HG02763 (cell line): ENCODE measurements around the gene LCN15.
"Not testable (repeated sequence)": the region's sequence is repeated elsewhere in the genome, so short reads cannot be mapped to it uniquely, and the experiment has no call there.

ENCODE experiments used
- ATAC-seq: cut with Tn5 transposase; IDR thresholded peaks from one replicate; pipeline ENCODE4 v1.9.1; 2021; ENCODE audit warnings: mild to moderate bottlenecking, moderate library complexity; ENCODE audit not compliant: unreplicated experiment

Gene LCN15

GRCh38 chr9:136723362-136723976 lies 40.8 kb downstream of the LCN15 start:
- no peak for ATAC-seq

GRCh38 chr9:136722969-136723356 lies 41.4 kb downstream of the LCN15 start:
- ATAC-seq: no peak

DNA sequence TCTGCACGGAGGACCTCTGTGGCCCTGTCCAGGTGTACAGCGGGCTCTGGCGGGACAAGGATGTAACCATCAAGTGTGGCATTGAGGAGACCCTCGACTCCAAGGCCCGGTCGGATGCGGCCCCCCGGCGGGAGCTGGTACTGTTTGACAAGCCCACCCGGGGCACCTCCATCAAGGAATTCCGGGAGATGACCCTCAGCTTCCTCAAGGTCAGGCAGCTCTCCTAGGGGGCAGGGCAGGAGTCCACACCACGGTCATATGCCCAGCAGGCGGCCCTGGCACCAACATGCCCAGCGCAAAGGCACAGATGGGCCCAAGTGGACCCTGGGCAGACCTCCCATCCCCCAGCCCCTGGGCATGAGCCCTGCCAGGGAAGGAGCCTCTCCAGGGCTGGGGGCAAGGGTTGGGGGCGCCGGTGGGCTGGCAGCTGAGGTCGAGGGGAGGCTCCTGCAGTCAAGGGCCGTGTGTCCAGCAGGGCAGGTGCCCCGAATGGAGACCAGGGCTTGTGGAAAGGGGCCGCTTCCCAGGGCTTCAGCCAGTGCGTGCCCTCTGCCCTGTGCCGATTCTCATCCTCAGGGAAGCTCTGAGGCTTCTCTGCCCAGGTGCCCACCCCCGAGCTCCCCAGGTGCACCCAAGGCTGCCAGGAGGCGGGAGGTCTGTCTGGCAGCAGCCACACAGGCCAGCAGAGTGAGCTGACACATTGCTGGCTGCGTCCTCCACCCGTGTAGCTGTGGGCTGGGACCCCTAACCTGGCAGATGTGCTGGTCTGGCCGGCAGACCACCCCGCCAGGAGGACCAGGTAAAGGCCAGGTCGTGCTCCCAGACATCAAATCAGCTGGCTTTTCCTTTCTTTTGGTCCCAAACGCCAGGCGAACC lies 42.0 kb downstream of the LCN15 start:
- ATAC-seq: no peak

GRCh38 chr9:136721339-136722092 lies 42.8 kb downstream of the LCN15 start:
- ATAC-seq: no peak

DNA sequence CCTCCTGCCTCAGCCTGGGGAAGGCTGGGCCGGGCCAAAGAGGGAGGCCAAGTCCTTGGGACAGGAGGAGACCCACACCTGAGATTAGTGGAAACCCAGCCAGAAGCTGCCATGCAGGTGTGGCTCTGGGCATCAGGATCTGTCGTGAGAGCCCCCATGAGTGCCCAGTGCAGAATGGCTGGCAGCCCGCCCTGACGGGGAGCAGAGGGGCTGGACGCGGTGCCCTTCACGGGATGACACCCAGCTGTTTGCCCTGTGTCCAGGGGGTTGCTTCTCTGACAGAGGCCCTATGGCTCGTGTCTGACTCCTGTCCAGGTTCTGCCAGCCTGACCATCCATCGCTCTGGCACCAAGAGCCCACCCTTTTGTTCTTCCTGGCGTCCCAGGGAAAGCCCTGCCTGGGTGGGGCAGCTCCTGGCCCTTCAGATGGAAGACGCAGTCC lies 43.4 kb downstream of the LCN15 start:
- ATAC-seq: no peak

DNA sequence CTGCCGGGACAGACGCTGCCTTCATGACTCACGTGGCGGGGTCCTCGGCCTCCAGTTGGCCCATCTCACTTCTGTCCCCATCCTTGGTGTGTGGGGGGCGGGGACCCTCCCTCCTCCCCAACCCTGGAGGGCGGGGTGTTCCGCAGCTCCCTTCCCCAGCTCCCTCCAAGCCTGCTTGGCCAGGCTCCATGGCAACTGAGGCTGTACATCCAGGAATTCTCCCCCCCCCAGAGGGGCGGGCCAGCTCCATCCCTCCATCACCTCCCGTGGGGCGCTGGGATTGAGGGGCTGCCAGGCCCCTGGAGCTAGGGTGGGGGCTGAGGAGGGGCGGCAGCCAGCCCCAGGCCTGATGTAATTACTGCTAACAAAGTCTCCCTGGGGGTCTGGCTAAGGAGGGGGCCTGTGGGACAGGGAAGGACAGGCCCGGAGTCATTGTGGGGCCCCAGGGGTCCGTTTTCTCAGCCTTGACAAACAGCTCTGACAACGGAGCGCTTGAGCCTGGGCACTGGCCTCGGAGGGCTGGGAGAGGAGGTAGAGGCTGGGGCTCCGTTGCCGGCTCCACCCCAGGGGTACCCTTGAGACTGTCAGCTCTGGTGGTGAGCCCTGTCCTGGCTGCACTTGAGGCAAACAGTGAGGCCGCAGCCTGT lies 43.9 kb downstream of the LCN15 start:
- ATAC-seq: no peak

GRCh38 chr9:136719195-136719880 lies 45.0 kb downstream of the LCN15 start:
- ATAC-seq: no peak

- ATAC-seq: no peak
These were observed 45.7 kb downstream of the LCN15 start for GRCh38 chr9:136718345-136719194.

- no peak for ATAC-seq
These were observed 46.9 kb downstream of the LCN15 start for GRCh38 chr9:136717399-136717798.

- ATAC-seq: no peak
These were observed 49.4 kb downstream of the LCN15 start for GRCh38 chr9:136714893-136715274.

DNA sequence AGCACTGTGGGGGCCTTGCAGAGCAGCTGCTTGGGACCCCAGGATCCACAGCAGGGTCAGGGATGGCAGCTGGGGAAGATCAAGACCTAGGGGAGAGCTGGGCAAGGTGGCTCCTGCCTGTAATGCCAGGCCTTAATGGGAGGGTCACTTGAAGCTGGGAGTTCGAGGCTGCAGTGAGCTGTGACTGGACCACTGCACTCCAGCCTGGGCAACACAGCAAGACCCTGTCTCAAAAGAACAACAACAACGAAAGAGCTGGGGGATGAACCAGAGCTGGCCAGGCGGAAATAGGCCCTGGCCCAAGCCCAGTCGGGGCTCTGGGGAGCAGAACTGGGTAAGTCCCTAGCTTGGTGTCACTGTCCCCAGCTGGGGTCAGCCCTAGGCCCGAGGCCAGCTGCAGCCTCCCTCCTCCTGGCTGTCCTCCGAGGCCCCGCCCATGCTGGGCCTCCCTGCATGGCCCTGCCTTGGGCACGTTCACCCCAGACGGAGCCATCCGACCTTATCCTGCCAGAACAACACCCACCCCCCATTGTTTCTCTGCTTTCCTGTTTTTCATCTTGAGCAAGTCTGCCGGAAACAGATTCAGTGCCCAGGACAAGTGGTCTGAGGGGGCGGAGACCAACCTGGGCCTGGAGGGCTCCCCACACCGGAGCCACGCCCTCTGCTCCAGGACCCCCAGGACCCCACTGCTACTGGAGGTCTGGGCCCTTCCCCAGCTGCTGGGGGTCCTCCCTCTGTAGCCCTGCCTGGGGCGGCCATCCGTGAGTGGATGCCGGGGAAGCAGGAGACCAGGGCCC lies 50.0 kb downstream of the LCN15 start:
- ATAC-seq: no peak

DNA sequence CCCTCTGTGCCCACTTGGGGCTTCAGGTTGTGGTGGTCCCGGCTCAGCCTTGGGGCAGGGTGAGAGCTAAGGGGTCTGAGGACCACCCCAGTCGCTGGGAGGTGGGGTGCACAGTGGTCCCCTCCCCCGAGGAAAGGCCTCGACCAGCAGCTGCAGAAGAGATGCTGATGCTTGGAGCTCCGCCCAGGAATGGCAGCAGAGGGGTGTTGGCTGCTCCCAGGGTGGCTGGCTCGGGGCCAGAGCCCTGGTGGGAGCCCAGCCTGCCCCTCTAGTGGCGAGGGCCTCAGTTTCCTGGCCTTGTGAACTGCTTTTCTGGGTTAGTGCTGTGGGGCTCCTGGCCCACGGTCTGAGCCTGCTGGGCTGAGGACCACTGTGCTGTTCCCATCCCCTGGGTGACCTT lies 50.8 kb downstream of the LCN15 start:
- ATAC-seq: no peak

DNA sequence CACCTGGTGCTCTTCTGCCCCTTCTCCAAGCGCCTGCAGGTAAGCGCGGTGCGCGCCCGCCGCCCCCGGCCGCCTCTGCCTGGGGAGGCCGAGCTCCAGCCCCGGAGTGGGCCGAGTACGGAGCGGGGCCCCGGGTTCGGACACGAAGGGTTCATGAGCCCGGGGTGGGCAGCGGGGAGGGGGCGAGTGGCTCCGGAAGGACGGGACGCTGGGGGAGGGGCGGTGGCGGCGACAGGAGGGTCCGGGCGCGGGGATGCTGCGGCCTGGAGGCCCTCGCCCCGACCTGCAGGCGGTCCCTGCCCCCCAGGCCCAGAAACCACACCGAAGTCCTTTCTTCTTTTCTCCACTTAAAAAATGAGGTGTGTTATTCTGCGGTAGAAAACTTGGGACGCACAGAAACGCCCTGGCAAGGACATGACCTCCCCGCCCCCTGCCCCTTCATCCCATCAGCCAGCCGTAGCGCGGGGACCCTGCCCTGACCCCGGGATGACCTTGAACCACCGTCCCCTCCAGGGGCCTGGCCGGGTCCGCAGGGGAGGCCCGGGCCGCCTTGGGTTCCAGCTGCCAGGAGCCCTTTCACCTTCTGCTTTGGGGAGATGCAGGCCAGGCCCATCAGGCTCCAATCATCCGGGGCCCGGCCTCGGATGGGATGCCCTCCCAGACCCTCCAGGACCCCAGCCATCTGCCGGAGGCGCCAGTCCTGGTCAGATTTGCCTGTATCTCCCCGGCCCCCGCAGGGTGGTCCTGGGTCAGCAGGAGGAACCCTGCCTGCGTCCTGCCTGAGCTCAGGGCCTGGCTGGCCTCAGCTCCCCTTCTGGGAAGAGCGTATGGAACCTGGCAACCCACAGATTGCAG lies 51.4 kb downstream of the LCN15 start:
- no peak for ATAC-seq

DNA sequence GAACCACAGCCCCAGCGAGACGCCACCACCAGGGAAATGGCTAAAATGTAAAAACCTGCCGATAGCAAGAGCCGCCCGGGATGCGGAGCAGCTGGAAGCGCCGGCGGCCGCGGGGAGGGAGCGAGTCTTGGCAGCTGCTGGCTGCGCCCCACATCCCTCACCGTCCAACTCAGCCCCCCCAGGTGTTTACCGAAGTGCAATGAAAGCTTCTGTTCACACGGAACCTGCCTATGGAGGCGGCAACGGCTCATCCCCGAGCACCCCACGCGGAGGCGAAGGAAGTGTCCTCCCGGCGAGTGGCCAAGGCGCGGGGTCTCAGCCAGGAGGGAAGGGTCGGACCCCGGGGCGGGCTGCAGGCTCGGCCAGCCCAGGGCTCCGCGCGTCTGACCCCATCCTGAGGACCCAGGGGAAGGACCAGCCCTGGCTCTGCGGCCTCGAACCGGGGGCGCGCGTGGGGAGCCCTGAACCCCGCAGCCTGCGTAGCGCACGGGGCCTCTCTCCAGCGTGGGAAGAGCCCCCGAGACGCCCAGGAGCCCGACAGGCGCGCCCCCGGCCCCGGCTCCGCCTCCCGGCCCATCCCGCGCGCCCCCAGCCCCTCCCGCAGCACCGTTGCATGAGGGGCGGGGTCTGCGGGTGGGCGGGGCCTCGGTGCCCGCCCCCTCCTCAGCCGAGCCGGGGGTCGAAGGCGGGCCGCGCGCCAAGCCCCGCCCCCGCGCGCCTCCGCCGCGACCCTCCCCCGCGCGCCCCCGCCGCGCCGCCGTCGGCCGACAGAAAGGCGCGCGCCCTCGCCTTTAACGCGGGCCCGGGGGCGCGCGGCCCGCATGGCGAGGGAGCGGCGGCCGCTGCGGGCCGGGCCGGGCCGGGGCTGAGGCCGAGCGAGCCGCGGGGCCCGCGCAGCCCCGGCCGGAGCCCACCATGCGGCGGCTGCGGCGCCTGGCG lies 52.3 kb downstream of the LCN15 start, which contains the start of gene DIPK1B:
DIPK1B (plus strand) TSS at position 822 of the 939 bp plus-strand sequence; CDS start at position 916, 94 bp downstream.
- ATAC-seq: no peak

GRCh38 chr9:136711219-136711648 lies 53.1 kb downstream of the LCN15 start:
- ATAC-seq: not testable (repeated sequence)

- no peak for ATAC-seq
These were observed 53.8 kb downstream of the LCN15 start for GRCh38 chr9:136710543-136710942.
